WTC11 (cell line): Measurements from ENCODE around the gene USP21. TPM values are rescaled to one million over a fixed set of nuclear protein-coding genes. Genes with fewer than 3 reads are reported as not detected.
A peak's percentile ranks its signal among the peaks of the same experiment; 100 is the strongest.

Experiments used
- FOXJ3 ChIP-seq: sonication (generic); formaldehyde crosslinking; IDR thresholded peaks from 2 replicates; pipeline ENCODE4 v1.9.0; 2021; ENCODE audit warnings: missing genetic modification reagents, mild to moderate bottlenecking, borderline replicate concordance
- JAZF1 ChIP-seq: fragments of 250-450 bp; sonication (Bioruptor Pico); IDR thresholded peaks from 2 replicates; pipeline ENCODE4 v1.9.0; 2021; ENCODE audit warnings: moderate library complexity, mild to moderate bottlenecking, inconsistent platforms
- NFYB ChIP-seq: sonication (generic); formaldehyde crosslinking; conservative IDR thresholded peaks from 2 replicates; pipeline ENCODE4 v1.8.0; 2022; ENCODE audit warnings: low read depth, missing genetic modification reagents
- NR3C1 ChIP-seq: sonication (generic); formaldehyde crosslinking; conservative IDR thresholded peaks from 2 replicates; pipeline ENCODE4 v1.8.1; 2023; ENCODE audit warnings: low read depth, mild to moderate bottlenecking, missing genetic modification reagents
- ZNF121 ChIP-seq: sonication (generic); formaldehyde crosslinking; IDR thresholded peaks from 2 replicates; pipeline ENCODE4 v1.8.0; 2023; ENCODE audit warnings: missing genetic modification reagents
- ZNF232 ChIP-seq: sonication (generic); formaldehyde crosslinking; IDR thresholded peaks from 2 replicates; pipeline ENCODE4 v1.8.0; 2022; ENCODE audit warnings: mild to moderate bottlenecking, missing genetic modification reagents
- ZNF671 ChIP-seq: fragments of 250-450 bp; sonication (Bioruptor Pico); IDR thresholded peaks from 2 replicates; pipeline ENCODE4 v1.8.0; 2021; ENCODE audit warnings: mild to moderate bottlenecking
- total RNA-seq: library from RNA; stranded (reverse); gene quantifications from 3 replicates; pipeline ENCODE4 v1.2.3, GENCODE V29; 2021
- TF ChIP-seq, protein P1 (sequence below): fragments of 250-450 bp; sonication (Bioruptor Pico); IDR thresholded peaks from 2 replicates; pipeline ENCODE4 v1.9.0; 2021; ENCODE audit warnings: mild to moderate bottlenecking, borderline replicate concordance
- TF ChIP-seq, protein P2 (sequence below): sonication (generic); formaldehyde crosslinking; IDR thresholded peaks from 2 replicates; pipeline ENCODE4 v1.8.1; 2022; ENCODE audit warnings: missing genetic modification reagents, borderline replicate concordance
- TF ChIP-seq, protein P3 (sequence below): sonication (generic); formaldehyde crosslinking; IDR thresholded peaks from 2 replicates; pipeline ENCODE4 v1.8.1; 2023; ENCODE audit warnings: mild to moderate bottlenecking, missing genetic modification reagents
- TF ChIP-seq, protein P4 (sequence below): sonication (generic); formaldehyde crosslinking; IDR thresholded peaks from 2 replicates; pipeline ENCODE4 v1.8.0; 2023; ENCODE audit warnings: missing genetic modification reagents
- TF ChIP-seq, protein P5 (sequence below): sonication (generic); formaldehyde crosslinking; IDR thresholded peaks from 2 replicates; pipeline ENCODE4 v1.8.1; 2022; ENCODE audit warnings: low read depth, mild to moderate bottlenecking, moderate library complexity, missing genetic modification reagents, borderline replicate concordance
- TF ChIP-seq, protein P6 (sequence below): sonication (generic); formaldehyde crosslinking; IDR thresholded peaks from 2 replicates; pipeline ENCODE4 v1.8.0; 2022; ENCODE audit warnings: mild to moderate bottlenecking, missing genetic modification reagents

Gene USP21
- total RNA-seq, 1 experiment from 2014 or later = 30.8 TPM

DNA sequence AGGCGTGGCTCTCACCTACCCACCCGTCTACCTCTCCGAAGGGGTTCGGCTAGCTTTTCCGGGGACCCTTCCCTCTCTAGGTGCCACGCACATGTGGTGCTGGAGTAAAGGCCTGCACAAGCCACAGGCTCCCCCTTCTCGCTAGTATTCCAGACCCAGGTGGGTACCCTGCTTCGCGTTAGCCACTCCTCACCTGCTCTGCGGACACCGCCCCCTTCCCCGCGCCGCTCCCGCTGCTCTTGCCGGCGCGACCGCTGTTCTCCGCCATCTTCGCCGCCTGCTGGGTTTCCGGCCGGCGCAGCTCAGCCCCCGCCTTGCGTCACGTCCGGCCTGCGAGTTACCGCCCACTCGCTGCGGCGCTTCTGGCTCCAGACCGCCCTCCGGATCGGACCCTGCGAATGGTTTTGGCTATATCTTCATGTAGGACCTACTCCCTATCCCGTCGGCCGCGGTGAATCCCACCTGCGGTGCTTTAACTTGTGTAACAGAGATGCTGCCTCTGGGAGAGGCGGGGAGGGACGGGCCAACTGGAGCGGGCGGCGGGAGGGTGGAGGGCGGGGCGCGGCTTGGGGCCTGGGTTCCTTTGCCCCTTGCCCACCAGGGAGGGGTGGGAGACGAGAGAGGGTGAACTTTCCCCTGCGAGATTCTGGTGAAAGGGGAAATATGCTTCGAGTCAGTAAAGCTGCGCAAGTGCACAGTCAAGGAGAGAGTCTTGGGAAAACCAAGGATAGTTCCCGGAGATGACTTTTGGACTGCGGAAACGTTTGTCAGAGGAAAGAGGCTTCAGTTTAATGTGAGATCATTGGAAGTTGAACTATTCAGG, 41.3 kb upstream of the USP21 start, which contains the start of the genes NIT1 and PFDN2 (continued):
- TF ChIP-seq, protein P1, sequence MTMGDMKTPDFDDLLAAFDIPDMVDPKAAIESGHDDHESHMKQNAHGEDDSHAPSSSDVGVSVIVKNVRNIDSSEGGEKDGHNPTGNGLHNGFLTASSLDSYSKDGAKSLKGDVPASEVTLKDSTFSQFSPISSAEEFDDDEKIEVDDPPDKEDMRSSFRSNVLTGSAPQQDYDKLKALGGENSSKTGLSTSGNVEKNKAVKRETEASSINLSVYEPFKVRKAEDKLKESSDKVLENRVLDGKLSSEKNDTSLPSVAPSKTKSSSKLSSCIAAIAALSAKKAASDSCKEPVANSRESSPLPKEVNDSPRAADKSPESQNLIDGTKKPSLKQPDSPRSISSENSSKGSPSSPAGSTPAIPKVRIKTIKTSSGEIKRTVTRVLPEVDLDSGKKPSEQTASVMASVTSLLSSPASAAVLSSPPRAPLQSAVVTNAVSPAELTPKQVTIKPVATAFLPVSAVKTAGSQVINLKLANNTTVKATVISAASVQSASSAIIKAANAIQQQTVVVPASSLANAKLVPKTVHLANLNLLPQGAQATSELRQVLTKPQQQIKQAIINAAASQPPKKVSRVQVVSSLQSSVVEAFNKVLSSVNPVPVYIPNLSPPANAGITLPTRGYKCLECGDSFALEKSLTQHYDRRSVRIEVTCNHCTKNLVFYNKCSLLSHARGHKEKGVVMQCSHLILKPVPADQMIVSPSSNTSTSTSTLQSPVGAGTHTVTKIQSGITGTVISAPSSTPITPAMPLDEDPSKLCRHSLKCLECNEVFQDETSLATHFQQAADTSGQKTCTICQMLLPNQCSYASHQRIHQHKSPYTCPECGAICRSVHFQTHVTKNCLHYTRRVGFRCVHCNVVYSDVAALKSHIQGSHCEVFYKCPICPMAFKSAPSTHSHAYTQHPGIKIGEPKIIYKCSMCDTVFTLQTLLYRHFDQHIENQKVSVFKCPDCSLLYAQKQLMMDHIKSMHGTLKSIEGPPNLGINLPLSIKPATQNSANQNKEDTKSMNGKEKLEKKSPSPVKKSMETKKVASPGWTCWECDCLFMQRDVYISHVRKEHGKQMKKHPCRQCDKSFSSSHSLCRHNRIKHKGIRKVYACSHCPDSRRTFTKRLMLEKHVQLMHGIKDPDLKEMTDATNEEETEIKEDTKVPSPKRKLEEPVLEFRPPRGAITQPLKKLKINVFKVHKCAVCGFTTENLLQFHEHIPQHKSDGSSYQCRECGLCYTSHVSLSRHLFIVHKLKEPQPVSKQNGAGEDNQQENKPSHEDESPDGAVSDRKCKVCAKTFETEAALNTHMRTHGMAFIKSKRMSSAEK (CRISPR knock-in tag) = no peak
- TF ChIP-seq ZNF121 (no peak), NR3C1 (CRISPR knock-in tag) (no peak), JAZF1 (CRISPR knock-in tag) (no peak), FOXJ3 (no peak), ZNF232 (CRISPR knock-in tag) (peak; percentile 70; the same call in 1 of the 2 replicates), NFYB (CRISPR knock-in tag) (no peak), ZNF671 (CRISPR knock-in tag) (no peak)
- TF ChIP-seq, protein P2, sequence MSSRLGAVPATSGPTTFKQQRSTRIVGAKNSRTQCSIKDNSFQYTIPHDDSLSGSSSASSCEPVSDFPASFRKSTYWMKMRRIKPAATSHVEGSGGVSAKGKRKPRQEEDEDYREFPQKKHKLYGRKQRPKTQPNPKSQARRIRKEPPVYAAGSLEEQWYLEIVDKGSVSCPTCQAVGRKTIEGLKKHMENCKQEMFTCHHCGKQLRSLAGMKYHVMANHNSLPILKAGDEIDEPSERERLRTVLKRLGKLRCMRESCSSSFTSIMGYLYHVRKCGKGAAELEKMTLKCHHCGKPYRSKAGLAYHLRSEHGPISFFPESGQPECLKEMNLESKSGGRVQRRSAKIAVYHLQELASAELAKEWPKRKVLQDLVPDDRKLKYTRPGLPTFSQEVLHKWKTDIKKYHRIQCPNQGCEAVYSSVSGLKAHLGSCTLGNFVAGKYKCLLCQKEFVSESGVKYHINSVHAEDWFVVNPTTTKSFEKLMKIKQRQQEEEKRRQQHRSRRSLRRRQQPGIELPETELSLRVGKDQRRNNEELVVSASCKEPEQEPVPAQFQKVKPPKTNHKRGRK (CRISPR knock-in tag) = no peak
- TF ChIP-seq, protein P3, sequence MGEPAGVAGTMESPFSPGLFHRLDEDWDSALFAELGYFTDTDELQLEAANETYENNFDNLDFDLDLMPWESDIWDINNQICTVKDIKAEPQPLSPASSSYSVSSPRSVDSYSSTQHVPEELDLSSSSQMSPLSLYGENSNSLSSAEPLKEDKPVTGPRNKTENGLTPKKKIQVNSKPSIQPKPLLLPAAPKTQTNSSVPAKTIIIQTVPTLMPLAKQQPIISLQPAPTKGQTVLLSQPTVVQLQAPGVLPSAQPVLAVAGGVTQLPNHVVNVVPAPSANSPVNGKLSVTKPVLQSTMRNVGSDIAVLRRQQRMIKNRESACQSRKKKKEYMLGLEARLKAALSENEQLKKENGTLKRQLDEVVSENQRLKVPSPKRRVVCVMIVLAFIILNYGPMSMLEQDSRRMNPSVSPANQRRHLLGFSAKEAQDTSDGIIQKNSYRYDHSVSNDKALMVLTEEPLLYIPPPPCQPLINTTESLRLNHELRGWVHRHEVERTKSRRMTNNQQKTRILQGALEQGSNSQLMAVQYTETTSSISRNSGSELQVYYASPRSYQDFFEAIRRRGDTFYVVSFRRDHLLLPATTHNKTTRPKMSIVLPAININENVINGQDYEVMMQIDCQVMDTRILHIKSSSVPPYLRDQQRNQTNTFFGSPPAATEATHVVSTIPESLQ = no peak
- TF ChIP-seq, protein P4, sequence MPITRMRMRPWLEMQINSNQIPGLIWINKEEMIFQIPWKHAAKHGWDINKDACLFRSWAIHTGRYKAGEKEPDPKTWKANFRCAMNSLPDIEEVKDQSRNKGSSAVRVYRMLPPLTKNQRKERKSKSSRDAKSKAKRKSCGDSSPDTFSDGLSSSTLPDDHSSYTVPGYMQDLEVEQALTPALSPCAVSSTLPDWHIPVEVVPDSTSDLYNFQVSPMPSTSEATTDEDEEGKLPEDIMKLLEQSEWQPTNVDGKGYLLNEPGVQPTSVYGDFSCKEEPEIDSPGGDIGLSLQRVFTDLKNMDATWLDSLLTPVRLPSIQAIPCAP (CRISPR knock-in tag) = 0 out of 2 replicates have a peak, but pooled peaks have one; percentile 52
- TF ChIP-seq, protein P5, sequence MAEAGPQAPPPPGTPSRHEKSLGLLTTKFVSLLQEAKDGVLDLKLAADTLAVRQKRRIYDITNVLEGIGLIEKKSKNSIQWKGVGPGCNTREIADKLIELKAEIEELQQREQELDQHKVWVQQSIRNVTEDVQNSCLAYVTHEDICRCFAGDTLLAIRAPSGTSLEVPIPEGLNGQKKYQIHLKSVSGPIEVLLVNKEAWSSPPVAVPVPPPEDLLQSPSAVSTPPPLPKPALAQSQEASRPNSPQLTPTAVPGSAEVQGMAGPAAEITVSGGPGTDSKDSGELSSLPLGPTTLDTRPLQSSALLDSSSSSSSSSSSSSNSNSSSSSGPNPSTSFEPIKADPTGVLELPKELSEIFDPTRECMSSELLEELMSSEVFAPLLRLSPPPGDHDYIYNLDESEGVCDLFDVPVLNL (CRISPR knock-in tag) = no peak
- TF ChIP-seq, protein P6, sequence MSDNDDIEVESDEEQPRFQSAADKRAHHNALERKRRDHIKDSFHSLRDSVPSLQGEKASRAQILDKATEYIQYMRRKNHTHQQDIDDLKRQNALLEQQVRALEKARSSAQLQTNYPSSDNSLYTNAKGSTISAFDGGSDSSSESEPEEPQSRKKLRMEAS (CRISPR knock-in tag) = peak; percentile 76; the same call in 1 of the 2 replicates
- TF ChIP-seq, all 79 proteins: peak for 19
